GM12873 (cell line): ENCODE results near the gene TENM4.

Experiments used
- TF ChIP-seq, protein P1 (sequence below): IDR thresholded peaks from 2 replicates; pipeline ENCODE4 v1.5.1; 2012; ENCODE audit warnings: low read depth, mild to moderate bottlenecking, moderate library complexity, low read length, control low read depth; ENCODE audit not compliant: insufficient read depth; ENCODE audit errors: missing control alignments

The TENM4 gene

DNA sequence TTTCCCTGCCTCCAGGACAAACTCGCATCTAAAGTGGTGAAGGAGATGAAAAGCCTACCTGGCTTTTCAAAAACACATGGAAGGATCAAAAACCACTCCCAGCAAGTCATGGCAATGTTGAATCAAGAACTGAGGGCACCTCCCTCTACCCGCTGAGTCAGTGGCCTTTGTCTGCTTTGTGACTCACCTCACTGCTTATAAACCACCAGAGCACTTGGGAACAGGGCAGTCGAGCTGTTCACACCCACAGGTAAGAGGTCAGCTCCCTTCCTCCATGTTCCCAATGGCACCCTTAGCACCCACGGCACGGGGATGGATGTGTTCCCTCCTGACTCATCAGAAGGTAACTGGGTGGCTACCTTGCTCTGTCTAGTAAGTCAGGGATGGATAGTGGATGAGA lies 21.7 kb downstream of the TENM4 start:
- TF ChIP-seq, protein P1, sequence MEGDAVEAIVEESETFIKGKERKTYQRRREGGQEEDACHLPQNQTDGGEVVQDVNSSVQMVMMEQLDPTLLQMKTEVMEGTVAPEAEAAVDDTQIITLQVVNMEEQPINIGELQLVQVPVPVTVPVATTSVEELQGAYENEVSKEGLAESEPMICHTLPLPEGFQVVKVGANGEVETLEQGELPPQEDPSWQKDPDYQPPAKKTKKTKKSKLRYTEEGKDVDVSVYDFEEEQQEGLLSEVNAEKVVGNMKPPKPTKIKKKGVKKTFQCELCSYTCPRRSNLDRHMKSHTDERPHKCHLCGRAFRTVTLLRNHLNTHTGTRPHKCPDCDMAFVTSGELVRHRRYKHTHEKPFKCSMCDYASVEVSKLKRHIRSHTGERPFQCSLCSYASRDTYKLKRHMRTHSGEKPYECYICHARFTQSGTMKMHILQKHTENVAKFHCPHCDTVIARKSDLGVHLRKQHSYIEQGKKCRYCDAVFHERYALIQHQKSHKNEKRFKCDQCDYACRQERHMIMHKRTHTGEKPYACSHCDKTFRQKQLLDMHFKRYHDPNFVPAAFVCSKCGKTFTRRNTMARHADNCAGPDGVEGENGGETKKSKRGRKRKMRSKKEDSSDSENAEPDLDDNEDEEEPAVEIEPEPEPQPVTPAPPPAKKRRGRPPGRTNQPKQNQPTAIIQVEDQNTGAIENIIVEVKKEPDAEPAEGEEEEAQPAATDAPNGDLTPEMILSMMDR, result no peak

DNA sequence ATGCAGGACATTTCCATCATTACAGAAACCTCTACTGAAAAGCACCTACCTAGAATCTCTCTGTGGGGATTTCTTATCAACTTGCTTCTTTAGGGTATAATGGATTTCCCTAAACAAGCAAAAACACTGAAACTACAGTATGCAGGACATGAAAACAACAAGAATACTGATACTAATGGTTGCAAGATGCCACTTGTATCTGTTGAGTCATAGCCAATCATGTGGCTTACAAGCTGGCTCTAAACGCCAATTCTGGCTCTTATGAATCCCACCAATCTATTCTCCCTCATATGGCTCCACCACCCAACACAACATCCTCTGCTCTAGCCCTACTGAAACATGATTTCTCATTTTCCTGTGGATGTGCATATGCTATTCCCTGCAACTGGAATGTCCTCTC lies 22.6 kb downstream of the TENM4 start:
- TF ChIP-seq, protein P1, result no peak

DNA sequence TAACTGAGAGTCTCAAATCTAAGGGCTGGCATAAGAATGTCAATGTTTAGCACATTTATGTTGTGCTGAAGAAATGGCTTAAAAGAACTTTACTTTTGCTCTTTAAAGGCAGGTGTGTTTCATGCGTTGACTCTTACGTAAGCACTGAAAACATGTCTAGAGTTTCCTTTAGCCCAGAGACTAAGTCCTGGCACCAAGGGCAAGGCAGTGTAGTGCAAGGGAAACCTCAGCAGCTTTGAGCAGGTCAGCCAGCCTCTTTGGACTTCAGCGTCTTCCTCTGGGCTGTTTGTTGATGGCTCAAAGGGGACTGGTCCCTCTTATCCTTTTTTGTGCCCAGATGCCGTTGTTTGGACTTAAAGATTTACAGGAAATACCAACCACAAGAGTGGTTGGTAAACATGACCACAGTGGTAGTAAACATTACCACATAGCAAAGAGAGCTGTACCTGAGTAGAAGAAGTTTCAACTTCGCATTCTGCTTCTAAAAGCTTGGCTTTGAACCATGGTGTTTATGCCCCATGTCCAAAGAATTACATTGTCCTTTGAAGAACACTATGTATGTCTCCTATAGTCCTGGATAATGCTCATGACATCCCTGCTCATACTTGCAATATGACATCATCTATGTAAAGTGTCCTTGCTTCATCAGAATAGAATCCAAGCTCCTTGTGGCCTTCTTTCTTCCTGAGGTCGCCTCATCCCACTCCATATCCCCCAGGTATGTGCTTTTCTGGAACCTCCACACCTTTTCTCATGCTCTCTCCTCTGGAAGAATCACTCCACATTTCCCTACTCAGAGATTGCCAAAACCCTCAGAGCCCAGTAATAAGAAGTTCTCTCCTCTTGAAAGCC lies 23.5 kb downstream of the TENM4 start:
- TF ChIP-seq, protein P1, result no peak

DNA sequence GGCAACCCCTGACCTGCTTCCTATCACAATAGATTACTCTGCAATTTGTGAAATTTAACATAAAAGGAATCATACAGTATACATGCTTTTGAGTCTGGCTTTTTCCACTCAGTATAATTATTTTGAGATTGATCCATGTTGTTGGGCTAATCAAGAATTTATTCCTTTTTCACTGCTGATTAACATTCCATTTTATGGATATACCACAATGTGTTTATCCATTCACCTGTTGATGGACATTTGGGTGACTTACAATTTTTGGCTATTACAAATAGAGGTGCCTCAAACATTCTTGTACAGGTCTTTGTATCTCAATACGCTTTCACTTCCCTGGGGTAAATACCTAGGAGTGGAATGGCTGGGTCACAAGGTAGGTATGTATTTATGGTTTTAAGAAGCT lies 24.9 kb downstream of the TENM4 start:
- TF ChIP-seq, protein P1, result no peak

DNA sequence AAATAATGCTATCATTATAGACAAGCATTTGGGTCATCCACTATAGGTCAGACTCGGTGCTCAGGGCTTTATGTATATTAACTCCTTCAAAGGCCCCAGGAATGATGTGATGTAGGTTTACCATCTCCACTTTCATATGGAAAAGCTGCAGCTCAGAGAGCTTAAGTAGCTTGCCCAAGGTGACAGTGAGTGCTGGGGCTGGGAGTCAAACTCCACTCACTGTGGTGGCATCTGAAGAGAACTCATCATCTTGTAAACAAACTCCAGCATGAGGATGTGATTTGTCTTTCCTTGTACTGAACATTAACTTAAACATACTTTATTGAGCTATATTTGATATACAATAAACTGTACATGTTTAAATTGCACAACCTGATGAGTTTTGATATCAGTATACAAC lies 25.4 kb downstream of the TENM4 start:
- TF ChIP-seq, protein P1, result no peak

DNA sequence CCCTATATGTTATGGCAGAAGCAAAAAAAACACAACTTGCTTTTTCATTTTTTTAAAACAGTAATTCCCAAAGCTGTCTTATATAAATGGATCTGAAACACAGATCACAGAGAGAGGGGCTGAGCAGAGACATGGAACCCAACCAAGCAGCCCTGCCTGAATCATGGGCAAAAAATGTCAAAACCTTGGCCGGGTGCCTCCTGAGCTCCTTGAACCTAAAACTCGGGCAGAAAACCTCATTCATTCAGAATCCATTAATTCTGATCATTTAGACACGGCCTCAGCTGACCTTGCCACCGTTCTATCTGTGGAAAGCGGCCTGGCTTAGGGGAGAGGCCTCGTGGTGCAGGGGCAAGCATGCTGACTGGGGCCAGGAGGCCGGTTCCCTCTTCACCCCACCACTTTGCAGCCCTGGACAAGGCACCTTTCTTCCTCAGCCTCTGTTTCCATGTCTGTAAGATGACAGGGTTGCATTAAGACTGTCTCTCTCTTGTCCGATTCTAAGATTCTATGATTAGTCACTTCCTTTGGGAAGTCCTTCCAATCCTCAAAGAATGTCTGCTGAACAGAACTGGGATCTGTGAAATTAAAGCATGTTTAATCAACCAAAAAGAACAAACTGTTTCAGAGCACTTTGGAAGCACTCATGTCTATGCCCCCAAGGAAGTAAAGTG lies 26.0 kb downstream of the TENM4 start:
- TF ChIP-seq, protein P1, result no peak

DNA sequence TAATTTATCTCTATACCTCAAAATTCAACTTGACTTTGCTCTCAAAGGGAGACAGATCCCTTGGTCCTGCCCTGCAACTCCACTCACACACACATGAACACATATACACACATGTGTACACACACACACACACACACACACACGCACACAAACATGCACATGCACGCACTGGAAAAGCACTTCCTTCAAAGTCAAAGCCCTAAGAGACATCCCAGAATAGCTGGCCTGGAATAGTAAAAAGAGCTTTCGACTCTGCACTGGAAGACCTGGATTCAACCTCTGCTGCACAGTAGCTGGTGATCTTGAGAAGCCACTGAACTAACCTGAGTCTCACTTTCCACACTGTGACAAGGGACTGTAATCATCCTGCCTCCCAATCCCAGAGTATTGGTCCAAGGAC lies 26.8 kb downstream of the TENM4 start:
- TF ChIP-seq, protein P1, result no peak
